Ovary (tissue), 3 donors: ENCODE measurements around the gene HCN4.

Source experiments
- CTCF ChIP-seq, 3 donors: fragments of 450-650 bp in 2 of 3; fragments of 200-600 bp in 1 of 3; IDR thresholded peaks; one replicate each; pipeline versions ENCODE4 v1.5.1 to v1.8.0; 2016 to 2022; ENCODE audit warnings: antibody characterized with exemption in 3 of 3, mild to moderate bottlenecking in 1 of 3
- EP300 ChIP-seq: sonication (generic); formaldehyde crosslinking; IDR thresholded peaks from one replicate; pipeline ENCODE4 v1.6.1; 2017; ENCODE audit warnings: antibody characterized with exemption
- POLR2A ChIP-seq: fragments of 450-650 bp; IDR thresholded peaks from one replicate; pipeline ENCODE4 v1.6.1; 2017; ENCODE audit warnings: antibody characterized with exemption, mild to moderate bottlenecking, moderate library complexity
- donor health status: DM: no; HTN: no; CAD: no.

DNA sequence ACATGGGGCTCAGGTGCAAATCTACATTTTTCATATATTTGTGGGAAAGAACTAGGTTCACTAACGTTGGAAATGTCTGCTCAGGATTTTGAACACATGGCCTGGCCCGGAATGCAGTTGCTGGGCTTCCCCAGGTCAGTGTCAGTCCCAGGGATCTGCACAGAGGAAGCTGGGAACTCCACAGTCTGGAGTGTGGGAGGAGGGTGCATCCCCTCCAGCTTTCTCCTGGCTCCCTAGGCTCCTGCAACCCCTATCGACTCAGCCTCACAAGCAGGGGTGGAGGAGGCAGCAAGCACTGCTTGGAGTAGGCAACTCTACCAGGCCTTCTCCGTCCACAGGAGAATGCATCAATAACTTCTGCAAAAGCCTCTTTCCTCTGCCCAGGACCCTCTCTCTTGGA, 30.1 kb upstream of the HCN4 start:
- TF ChIP-seq CTCF (IDR thresholded peaks at IDR 0.05) (no peak), EP300 (no peak), POLR2A (no peak)
